Loucy (cell line): ENCODE measurements around the gene SLC18A3.

Experiments used
- H2AFZ ChIP-seq: fragments of 200-600 bp; sonication (generic); 2 replicates; pipeline ENCODE4 v1.6.0; 2016; ENCODE audit warnings: antibody characterized with exemption, mild to moderate bottlenecking, low read length, moderate library complexity
- H3F3A ChIP-seq: fragments of 200-600 bp; 2 replicates; pipeline ENCODE4 v1.6.0; 2016; ENCODE audit warnings: antibody characterized with exemption, low read depth, mild to moderate bottlenecking
- H3K27me3 ChIP-seq: fragments of 200-600 bp; sonication (generic); 2 replicates; pipeline ENCODE4 v1.6.1; 2014; ENCODE audit warnings: low read length, mild to moderate bottlenecking; ENCODE audit not compliant: insufficient read depth, poor library complexity, severe bottlenecking
- H3K36me3 ChIP-seq: fragments of 200-600 bp; sonication (generic); 2 replicates; pipeline ENCODE4 v1.6.1; 2016; ENCODE audit warnings: low read length; ENCODE audit not compliant: insufficient read depth
- H3K4me1 ChIP-seq: fragments of 200-600 bp; sonication (generic); 2 replicates; pipeline ENCODE4 v1.5.1; 2014; ENCODE audit warnings: low read length, mild to moderate bottlenecking; ENCODE audit not compliant: insufficient read depth, poor library complexity, severe bottlenecking
- H3K4me2 ChIP-seq: fragments of 200-600 bp; sonication (generic); 2 replicates; pipeline ENCODE4 v1.6.0; 2014; ENCODE audit warnings: antibody characterized with exemption, low read length, low read depth, mild to moderate bottlenecking; ENCODE audit not compliant: poor library complexity, severe bottlenecking
- H3K4me3 ChIP-seq: fragments of 200-600 bp; sonication (generic); 2 replicates; pipeline ENCODE4 v1.5.1; 2014; ENCODE audit warnings: low read length, mild to moderate bottlenecking, mixed read lengths; ENCODE audit not compliant: poor library complexity, severe bottlenecking
- H3K79me2 ChIP-seq: fragments of 200-600 bp; sonication (generic); 2 replicates; pipeline ENCODE4 v1.6.1; 2014; ENCODE audit warnings: low read length; ENCODE audit not compliant: insufficient read depth
- H3K9ac ChIP-seq: fragments of 200-600 bp; sonication (generic); 2 replicates; pipeline ENCODE4 v1.6.0; 2014; ENCODE audit warnings: mild to moderate bottlenecking, low read depth, low read length, moderate library complexity; ENCODE audit not compliant: poor library complexity, severe bottlenecking
- H3K9me2 ChIP-seq: fragments of 200-600 bp; sonication (generic); replicated peaks from 2 replicates; pipeline ENCODE4 v1.6.1; 2016; ENCODE audit warnings: low read depth, low read length, mixed read lengths
- H3K9me3 ChIP-seq: fragments of 200-600 bp; sonication (generic); 2 replicates; pipeline ENCODE4 v1.6.1; 2014; ENCODE audit warnings: mild to moderate bottlenecking, antibody characterized with exemption, low read length, low read depth; ENCODE audit not compliant: insufficient read depth
- H4K20me1 ChIP-seq: fragments of 200-600 bp; sonication (generic); 2 replicates; pipeline ENCODE4 v1.6.0; 2014; ENCODE audit warnings: antibody characterized with exemption, low read length, mild to moderate bottlenecking; ENCODE audit not compliant: insufficient read depth, poor library complexity, severe bottlenecking
- EZH2phosphoT487 ChIP-seq: fragments of 200-600 bp; IDR thresholded peaks from 2 replicates; pipeline ENCODE4 v1.6.1; 2018; ENCODE audit warnings: antibody characterized with exemption, mild to moderate bottlenecking, moderate library complexity, borderline replicate concordance
- TF ChIP-seq, protein P1 (sequence below): fragments of 200-600 bp; sonication (generic); conservative IDR thresholded peaks from 2 replicates; pipeline ENCODE4 v1.5.1; 2014; ENCODE audit warnings: mild to moderate bottlenecking, antibody characterized with exemption, low read length

Gene SLC18A3

DNA sequence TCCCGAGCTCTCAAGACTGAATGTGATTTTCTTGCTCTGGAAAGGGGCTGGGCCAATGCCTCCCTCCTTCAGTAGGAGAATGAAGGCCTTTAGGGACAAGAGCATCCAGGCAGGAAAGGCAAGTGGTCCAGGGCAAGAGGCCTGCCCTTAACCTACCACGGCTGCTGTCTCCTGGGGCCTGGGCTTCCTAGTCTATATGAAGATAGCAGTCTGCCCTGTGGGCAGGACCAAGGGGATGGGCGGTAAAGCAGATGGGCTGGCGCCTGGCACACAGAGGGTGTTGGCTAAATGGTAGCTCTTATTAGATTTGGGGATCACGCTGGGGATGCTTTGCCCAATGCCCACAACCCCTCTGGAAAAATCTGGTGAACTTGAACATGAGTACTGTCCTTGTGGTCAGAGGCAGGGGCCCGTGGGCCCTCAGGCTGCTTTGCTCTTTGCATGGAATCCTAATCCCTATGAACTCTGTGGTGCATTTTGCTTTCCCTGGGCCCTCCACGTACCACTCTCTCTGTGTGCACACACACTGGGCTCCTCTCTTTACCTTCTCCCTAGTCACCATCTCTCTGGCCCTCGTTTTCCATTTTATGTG, 24.1 kb downstream of the SLC18A3 start:
- H3K27me3 ChIP-seq = no peaks in the 10 kb centered on the region
- no peak overlapping the region for H3K4me3 ChIP-seq
- H3K4me2 ChIP-seq = no peak overlapping the region
- H3K4me1 ChIP-seq = no peaks in the 10 kb centered on the region
- H3F3A ChIP-seq = no peaks in the 10 kb centered on the region
- H3K9me3 ChIP-seq = no peaks in the 10 kb centered on the region
- H3K79me2 ChIP-seq = no peaks in the 10 kb centered on the region
- no peak for TF ChIP-seq EZH2phosphoT487
- TF ChIP-seq, protein P1, sequence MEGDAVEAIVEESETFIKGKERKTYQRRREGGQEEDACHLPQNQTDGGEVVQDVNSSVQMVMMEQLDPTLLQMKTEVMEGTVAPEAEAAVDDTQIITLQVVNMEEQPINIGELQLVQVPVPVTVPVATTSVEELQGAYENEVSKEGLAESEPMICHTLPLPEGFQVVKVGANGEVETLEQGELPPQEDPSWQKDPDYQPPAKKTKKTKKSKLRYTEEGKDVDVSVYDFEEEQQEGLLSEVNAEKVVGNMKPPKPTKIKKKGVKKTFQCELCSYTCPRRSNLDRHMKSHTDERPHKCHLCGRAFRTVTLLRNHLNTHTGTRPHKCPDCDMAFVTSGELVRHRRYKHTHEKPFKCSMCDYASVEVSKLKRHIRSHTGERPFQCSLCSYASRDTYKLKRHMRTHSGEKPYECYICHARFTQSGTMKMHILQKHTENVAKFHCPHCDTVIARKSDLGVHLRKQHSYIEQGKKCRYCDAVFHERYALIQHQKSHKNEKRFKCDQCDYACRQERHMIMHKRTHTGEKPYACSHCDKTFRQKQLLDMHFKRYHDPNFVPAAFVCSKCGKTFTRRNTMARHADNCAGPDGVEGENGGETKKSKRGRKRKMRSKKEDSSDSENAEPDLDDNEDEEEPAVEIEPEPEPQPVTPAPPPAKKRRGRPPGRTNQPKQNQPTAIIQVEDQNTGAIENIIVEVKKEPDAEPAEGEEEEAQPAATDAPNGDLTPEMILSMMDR = no peak
- no peak overlapping the region for H3K9ac ChIP-seq
- no peak overlapping the region for H2AFZ ChIP-seq
- H3K9me2 ChIP-seq = no peaks in the 10 kb centered on the region
- no peaks in the 10 kb centered on the region for H4K20me1 ChIP-seq
- H3K36me3 ChIP-seq = no peaks in the 10 kb centered on the region

DNA sequence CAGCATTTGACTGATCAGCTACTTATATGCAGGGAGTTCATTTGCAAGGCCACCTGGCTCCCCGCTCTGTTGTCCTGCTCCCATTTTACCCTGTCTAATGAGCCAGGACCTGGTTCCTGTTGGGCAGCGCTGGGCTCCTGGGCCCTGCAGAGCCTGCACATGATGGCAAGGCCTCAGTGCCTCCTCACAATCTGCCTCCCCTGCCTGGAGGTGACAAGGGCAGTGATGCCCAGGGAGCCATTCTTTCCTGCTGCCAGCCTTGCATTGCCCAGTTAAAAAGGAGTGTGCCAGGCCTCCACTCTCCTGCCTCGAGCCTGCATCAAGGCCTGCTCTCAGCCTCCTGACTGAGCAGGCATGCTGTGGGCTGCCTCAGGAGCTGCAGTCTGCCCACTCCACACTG, 32.2 kb downstream of the SLC18A3 start:
- H3K27me3 ChIP-seq = no peaks in the 10 kb centered on the region
- no peaks in the 10 kb centered on the region for H3K9me3 ChIP-seq
- no peak overlapping the region for H3K9ac ChIP-seq
- no peak overlapping the region for H2AFZ ChIP-seq
- no peaks in the 10 kb centered on the region for H3K4me1 ChIP-seq
- no peaks in the 10 kb centered on the region for H4K20me1 ChIP-seq
- no peak overlapping the region for H3K4me2 ChIP-seq
- H3K9me2 ChIP-seq = no peaks in the 10 kb centered on the region
- H3K79me2 ChIP-seq = no peaks in the 10 kb centered on the region
- no peaks in the 10 kb centered on the region for H3K36me3 ChIP-seq
- H3F3A ChIP-seq = no peaks in the 10 kb centered on the region
- TF ChIP-seq, protein P1 = no peak
- no peak for TF ChIP-seq EZH2phosphoT487
- no peak overlapping the region for H3K4me3 ChIP-seq

DNA sequence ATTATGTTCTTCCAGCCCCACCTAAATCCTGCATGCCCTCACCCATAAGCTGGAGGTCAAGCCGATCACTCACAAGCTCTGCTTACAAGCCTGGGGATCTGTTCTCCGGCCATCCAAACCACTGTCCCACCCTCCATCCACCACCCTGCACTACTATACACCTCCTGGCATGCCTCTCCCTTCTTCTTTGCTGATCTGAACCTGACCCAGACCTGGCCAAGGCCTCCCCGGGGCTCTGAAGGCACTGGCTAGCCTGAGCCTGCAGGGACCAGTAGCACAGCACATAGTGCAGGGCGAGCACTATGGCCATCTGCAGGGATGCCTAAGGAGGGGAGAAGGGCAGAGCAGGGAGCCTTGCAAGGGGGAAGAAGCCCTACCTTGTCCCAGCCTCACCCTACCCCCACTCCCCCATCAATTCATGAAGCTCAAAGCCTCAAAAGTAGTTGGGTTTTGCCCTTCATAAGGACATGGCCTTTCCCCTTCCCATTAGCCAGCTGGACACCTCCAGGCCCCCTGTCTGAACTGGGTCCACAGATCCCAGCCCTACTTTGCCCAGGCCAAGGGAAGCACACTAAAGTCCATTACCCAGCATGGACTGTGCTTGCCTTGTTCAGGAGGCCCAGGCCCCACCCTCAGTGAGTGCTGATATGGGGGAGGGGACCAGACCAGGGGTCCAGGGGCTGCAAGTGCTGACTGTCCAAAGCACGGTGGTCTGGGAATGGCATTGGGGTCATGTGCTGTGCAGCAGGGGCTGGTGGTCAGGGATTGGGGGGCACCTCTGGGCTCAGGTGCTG, 33.3 kb downstream of the SLC18A3 start:
- no peaks in the 10 kb centered on the region for H3K9me3 ChIP-seq
- no peak overlapping the region for H2AFZ ChIP-seq
- no peaks in the 10 kb centered on the region for H3K79me2 ChIP-seq
- no peaks in the 10 kb centered on the region for H3K36me3 ChIP-seq
- no peak overlapping the region for H3K4me2 ChIP-seq
- TF ChIP-seq, protein P1 = no peak
- no peak for TF ChIP-seq EZH2phosphoT487
- H3K4me3 ChIP-seq = no peak overlapping the region
- H3K4me1 ChIP-seq = no peaks in the 10 kb centered on the region
- H3K9me2 ChIP-seq = no peaks in the 10 kb centered on the region
- no peaks in the 10 kb centered on the region for H3F3A ChIP-seq
- H3K27me3 ChIP-seq = no peaks in the 10 kb centered on the region
- no peaks in the 10 kb centered on the region for H4K20me1 ChIP-seq
- no peak overlapping the region for H3K9ac ChIP-seq
